ENCODE measurements around the gene ZC3H12C.

GRCh38 chr11:110185121-110185591 lies 92.0 kb downstream of the ZC3H12C start:
- TF ChIP-seq POLR2A (IDR thresholded peaks at IDR 0.05) (no peak), CTCF (IDR thresholded peaks at IDR 0.05) (no peak)

Measured in esophagus squamous epithelium (tissue), 4 donors.